PC-3 (cell line): Measurements from ENCODE around the gene PRMT3.

Experiments used
- CTCF ChIP-seq: fragments of 300-600 bp; sonication (generic); conservative IDR thresholded peaks from 2 replicates; pipeline ENCODE4 v1.5.1; 2017; ENCODE audit warnings: antibody characterized with exemption, low read depth, mild to moderate bottlenecking, low read length
- EZH2 ChIP-seq: fragments of 300-600 bp; sonication (generic); IDR thresholded peaks from one replicate; pipeline ENCODE4 v1.6.1; 2017; ENCODE audit warnings: antibody characterized with exemption, mild to moderate bottlenecking, low read length; ENCODE audit not compliant: unreplicated experiment
- EZH2phosphoT487 ChIP-seq: fragments of 300-600 bp; sonication (generic); IDR thresholded peaks from 2 replicates; pipeline ENCODE4 v1.6.1; 2018; ENCODE audit warnings: mild to moderate bottlenecking, antibody characterized with exemption, low read length, borderline replicate concordance

DNA sequence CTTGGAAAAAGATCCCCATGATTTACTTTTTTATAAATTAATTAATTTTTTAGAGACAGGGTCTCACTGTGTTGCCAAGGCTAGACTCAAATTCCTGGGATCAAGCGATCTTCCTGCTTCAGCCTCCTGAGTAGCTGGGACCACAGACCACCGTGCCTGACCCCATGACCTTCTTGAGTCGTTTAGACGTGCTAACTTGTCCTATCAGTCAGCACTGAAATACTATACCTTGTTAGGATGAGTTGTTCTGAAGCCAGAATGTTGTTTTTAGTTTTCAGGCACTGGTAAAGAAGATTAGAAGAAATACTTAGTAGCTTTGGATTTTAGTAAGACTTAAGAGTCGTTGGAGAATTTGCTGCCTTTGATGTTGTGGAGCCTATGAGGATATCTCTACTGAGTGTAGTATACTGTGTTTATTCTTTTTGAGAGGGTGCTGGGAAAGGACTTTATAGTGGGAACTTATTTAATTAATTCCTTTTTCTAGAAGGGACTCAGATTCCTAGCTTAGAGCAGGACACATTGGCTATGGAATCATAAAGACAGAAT is 15.4 kb upstream of the PRMT3 start:
- no peak for TF ChIP-seq EZH2
- no peak for TF ChIP-seq CTCF
- TF ChIP-seq EZH2phosphoT487 = no peak
